Activated T-cell treated with anti-CD3 and anti-CD28 coated beads, Interleukin-2, amount 50 U/mL, for 48 hours (primary cell): ENCODE measurements around the gene TSPAN31.
A peak's percentile ranks its signal among the peaks of the same experiment; 100 is the strongest.

ENCODE experiments used
- DNase-seq, 2 experiments: peaks; one replicate each; pipeline ENCODE4 v3.0.0-alpha.2; 2020

TSPAN31 gene

DNA sequence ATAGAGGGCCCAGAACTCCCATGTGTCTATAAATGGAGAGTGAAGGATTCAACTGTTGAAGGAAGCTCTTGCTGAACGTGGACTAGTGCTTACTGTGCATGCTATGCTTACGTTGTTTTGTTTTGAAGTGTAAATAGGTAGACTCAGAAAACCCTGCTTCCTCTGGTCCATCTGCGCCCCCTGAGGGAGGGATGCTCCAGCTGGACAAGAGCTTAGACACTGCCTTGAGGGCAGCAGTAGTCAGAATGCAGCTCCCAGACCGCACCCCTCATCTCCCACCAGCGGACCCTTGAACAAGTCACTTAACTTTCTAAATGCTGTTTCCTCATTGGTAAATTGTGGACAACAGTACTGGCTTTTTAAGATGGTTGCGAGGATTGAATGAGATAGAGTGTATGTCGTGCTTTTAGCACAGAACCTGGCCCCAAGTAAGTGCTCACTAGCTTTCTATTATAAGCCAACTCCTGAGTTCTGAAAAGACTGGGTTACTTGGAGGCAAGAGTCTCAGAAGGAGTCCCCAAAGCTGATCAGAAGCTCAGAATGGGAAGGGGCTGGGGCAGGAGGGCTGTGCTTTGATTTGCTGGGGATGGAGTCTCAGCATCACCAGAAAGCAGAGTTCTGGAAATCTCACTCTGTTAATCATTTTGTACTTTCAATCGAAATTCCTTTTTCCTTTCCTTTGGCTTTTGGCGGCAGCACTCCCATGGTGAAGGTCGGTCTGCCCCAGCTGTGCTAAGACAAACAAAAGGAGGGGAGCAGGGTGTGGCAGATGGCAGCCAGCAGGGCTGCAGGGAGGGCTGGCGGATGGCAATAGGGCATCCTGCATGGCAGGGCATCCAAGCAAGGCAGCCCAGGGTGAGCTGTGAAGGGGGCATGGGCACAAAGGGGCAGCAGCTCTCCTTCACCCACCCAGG is 21.9 kb upstream of the TSPAN31 start:
- DNase-seq: peak; percentile 14 to 16

DNA sequence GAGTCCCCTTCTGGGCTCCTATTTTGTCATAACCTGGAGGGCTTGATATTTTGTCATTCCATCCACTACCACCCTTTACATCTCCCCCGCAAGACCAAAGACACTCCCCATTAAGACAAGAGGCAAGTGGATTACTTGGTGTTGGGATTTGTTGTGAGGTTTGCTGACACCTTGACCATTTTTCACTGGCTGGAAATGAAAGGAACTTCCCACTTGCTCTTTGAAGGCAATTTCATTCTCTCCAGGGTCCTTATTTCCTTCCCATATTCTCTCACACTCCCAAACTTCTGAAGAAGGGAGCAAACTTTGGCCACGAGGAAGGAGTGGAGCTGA is 21.2 kb upstream of the TSPAN31 start:
- DNase-seq: no peak

DNA sequence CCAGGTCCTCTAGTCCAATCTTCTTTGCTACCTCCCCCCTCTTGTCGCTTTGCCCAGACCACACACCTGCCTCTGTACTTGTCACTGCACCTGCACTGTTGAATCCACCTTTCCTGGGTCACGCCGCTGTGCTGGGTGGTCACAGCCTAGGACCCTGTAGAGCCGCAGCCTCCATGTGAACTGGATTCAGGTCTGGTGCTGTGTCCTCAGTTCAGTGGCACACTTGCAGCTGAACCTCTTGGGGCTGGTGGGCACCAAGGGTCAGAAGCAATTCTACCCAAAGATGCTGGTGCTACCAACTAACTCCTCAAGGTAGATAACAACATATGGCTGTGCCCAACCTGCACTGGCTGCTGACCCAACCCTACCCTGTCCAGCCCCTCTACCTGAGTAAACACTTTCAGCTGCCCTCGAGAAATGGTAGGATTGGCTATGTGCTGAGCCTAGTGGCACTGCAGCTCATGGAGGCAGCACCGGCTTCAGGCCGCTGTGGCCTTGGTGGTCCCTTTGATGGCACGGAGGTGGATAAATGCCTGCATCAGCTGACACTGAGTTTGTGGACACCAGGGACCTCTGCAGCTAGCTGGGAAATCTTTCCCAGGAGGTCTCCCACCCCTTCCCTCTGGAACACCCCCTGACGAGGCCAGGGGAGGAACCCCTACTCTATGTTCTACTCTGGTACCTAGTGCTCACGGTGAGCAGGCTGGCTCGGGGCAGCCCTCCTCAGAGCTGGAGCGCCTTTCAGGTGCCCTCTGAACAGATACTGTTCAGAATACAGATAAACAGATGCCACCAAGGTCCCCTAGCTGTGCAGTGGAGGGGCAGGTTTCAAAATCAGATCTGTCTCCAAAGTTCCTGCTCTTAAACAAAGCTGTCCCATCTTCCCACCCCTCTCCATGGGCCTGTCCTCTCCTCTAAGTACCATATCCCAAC is 20.6 kb upstream of the TSPAN31 start:
- DNase-seq: peak; percentile 14 to 15

DNA sequence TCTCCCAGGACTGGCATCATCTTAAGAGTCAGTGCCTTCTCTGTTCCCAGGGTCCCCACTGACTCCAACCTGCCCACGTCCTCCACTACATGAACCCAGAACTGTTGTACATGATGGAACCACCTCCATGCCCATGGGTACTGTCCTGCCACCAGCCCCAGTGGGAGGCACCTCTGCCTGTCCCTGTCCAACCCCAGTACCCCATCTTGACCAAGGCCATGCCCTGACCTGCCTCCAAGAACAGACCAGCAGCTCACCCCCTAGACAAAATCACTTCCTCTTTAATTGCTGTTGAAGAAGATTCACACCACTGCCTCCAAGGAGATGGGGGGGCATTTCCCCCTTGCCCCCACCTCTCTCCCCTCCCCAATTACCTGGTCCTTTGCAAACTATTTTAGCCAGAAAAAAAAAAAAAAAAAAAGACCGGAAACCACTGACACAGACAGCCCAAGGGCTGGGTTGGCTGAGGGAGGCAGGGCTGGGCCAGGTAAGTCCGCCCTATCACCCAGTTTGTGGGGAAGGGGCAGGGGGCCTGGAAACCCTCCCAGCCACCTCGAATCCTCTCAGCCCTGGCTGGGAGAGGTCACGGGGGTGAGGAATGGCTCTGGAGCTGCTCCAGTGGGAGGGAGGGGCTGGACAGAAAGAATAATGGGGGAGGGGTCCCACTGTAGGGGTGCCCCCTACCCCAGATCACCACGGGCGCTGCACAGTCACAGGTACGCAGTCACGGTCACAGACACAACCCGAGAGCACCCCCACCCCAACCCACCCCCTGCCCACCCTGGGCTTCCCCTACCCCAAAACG is 19.7 kb upstream of the TSPAN31 start:
- peak; percentile 9 to 15 for DNase-seq

DNA sequence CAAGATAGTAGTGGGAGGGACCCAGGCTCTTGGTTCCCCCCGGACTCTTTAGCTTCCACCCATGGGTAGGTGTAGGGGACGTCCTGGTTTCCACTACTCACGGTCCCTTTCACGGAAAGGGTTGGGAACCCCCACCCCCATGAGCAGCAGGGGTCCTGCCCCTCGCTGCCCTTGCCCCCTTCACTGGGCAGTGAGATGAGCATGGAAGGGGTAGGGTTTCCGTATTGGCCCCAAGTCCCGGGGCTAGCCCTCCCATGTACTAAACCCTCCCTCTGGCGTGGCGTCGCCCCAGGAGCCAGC is 19.0 kb upstream of the TSPAN31 start:
- no peak for DNase-seq

DNA sequence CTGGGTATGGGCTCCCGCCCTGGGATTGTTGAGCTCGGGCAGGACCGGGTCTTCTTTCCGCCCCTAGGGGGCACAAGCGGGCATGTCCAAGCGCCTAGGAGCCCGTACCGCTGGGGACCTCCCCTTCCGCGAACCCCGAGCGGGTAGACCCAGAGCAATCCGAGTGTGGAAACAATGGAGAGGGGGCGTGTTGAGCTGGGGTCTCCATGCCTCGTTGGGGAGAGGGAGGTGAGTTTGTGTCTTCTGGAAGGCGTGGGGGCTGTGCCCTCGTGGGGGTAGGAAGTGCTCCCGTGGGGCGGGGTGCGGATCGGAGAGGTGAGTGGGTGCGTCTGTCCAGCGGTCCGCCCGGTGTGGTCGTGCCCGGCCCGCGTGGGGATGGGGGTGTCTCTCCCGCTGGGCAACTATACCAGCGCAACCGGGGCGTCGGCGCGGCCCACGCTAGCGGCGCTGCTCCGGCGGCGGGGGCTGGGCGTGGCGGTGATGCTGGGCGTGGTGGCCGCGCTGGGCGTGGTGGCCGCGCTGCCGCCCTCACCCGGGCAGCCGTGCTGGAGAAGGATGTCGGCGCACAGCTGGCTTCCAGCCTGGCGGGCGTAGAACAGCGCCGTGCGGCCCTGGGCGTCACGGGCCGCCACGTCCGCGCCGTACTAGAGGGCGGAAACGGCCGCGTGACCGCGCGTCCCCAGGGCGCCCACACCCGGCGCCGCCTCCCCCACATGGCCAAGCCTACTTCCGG is 18.5 kb upstream of the TSPAN31 start:
- peak; percentile 46 to 54 for DNase-seq

DNA sequence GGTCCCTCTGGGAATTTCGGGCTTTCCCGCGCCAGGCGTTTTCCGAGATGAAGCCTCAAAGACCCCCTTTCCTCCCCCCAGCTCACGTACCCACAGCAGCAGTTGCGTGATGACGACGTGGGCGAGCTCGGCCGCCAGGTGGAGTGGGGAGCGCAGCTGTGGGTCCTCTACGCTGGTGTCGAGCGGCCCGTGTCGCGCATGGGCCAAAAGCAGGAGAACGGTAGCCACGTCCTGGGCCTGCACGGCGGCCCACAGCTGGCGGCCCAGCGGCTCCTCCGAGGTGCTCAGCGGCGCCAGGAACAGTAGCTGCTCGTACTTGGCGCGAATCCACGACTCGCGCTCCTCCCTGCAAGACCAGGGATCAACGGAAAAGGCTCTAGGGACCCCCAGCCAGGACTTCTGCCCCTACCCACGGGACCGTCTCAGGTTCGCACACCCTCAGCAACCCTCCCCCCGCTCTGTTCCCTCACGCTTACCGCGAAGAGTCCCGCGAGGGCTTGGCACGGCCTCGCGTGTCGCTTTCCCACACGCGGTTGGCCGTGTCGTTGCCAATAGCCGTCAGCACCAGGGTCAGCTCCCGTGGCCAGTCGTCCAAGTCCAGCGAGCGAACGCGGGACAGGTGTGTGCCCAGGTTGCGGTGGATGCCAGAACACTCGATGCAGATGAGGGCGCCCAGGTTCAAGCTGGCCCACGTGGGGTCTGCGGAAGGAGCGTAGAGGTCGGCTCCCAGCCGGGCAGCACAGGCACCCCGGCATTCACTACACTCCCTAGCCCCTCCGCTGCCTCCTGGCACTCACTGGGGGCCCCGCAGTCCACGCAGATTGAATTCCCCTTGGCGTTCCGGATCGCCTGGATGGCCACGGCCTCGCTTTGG is 17.7 kb upstream of the TSPAN31 start:
- peak; percentile 15 to 16 for DNase-seq

DNA sequence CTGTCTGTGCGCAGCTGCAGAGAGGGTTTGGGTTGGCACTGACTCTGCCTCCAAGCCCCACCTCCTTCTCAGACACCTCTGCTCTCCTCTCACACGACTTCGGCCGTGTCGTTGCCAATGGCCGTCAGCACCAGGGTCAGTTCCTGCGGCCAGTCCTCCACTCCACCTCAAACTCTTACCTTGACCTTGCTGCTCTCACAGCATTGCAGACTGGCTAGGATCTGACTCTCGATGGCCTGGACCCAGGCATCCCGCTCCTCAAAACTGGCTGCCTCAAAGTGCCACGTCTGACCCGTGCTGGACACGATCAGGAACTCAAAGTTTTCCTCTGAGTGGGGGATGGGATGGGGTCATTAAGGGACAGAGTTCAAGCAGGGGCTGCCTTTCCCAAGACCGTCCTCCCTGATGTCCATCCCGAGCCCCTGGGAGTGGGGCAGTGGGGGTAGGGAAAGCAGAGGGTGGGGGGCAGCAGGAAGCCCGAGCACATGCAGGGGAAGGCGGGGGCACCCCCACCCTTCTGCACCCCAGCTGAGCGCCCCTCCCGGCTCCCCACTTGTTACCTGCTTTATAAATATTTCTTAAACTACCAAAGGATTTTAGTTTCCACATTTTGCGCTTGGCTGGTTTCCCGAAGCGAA is 17.0 kb upstream of the TSPAN31 start:
- no peak for DNase-seq

DNA sequence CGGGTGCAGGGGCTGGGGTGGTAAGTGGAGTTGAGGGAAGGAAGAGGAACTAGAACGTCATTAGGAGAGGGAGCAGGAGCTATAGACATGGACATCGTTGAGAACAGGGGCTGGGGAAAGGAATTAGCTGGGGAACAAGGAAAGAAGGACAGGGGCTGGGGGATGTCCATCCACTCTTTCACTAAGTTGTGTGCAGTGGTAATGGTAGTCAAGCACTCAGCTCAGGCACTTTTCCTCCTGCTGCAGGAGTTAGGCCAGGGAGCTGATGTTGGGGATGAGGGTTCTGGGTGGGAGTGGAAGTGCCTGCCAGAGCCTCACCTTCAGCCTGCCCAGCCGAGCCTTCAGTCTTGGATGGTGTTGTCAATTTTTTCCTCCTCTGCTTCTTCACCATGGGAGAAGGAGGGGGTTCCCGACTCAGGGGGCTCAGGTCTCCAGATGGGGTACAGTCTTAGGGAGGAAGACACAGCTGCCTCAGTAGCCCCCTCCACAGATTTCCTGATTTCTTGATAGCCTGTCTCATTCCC is 15.5 kb upstream of the TSPAN31 start:
- DNase-seq: no peak

DNA sequence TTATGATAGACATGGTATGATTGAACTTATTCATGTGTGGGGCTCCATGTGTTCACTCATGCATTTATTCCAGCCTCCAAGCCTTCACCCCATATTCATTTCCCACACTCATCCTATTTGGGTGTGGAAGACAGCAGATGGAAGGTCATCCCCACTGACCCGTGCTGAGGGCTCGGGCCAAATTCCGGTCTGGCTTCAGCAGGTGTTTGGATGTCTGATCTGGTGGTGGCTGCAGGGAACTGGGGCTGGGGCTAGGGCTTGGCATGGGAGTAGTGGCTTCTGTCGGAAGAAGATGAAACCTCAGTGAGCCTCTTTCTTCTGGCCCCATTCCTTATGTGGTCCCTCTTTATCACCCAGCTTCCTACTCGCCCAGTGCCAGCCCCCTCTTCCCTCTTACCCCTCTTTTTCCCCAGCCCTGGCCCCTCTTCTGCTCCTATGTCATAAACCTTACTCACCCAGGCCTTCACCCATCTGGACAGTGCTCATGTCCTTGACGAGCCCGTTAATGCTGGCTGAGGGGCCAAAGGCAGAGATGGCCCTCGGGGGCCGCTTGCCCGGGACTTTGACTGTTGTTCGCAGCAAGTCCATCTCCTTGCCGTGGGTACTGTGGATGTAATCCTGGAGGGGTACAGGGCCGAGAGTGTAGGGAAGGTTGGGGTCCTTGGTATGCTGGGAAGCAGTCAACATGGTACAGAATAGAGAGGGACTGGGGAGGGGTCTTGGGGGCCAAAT is 14.3 kb upstream of the TSPAN31 start:
- no peak for DNase-seq

DNA sequence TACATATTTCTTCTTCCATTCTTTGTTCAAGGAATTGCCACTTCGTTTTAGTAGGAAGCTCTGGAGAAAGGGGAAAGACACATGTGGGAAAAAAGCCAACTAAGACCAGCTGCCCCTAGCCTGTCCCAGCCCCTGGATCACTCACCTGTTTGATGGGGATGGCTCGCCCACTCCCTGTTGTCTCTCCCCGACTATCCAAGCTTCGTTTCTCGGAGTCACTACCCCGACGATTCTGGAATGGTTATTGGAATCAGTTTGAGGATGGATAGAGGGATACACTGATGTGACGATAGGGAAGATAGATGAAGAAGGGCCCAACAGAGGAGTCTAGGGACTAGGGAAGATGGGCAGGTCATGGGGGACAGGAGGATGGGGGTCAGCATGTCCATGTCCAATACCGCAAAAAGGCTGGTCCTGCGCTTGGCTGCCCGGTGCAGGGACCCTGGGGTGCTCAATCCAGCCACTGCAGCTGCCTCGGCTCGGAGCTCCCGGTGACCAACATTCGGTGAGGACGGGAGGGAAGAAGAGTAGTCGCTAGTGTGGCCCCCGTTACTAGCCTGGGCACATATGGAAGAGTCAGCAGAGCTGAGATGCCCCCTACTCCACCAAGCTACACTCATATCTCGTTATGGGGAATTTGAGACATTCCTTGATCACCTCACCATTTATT is 13.3 kb upstream of the TSPAN31 start:
- DNase-seq: no peak

DNA sequence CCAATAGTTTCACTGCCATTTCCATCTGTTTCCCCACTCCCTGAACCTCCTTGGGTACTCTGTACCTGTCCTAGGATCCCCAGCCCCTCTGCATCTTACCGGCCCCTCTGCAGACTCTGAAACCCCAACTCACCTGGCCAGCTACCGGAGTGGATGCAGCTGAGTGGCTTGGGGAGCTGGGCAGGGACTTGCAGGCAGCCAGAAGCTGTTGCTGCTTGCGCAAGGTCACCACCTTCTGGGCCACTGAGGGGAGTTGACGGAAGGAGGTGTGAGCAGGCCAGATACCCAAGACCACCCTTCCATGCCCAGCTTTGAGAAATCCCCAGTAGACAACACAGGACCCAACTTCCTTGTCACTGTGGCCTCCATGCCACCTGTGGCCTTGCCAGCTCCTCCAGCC is 12.6 kb upstream of the TSPAN31 start:
- DNase-seq: no peak

DNA sequence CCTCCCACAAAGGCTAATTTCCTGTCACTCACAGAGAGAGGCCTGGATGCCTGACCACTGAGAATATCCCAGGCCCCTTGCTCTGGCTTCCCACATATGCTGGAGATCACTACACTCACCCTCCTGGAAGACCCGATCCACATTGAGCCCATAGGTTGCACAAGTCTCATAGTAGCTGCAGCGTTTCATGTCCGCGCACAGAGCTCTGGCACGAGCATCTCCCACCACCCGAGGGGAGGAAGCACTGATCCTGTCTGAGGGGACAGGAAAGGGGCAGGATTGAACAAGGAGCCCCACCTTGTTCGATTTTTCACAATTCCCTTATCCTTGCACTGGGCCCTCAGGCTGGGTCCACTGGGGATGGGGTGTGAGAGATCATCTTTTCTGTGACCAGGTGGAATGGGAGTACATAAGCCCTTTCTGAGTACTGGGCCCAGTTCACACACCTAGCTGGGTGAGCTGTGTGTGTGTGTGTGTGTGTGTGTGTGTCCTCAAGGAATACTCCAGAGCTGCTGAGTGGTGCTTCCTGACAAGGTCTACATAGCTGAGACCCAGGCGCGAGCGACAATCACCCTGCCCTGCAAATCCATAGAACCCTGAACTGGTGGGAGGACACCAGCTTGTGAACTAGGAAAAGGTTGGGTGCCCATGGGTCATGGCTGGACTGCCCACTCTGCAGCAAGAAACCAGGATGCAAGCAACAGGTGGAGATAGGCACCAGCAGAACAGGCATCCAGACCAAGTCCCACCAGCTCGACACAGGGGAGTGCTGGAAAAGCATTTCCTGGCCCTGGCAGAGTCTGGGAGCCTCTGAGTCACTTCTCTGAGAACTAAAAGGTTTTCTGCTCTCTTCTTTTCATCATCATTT is 11.9 kb upstream of the TSPAN31 start:
- DNase-seq: no peak

DNA sequence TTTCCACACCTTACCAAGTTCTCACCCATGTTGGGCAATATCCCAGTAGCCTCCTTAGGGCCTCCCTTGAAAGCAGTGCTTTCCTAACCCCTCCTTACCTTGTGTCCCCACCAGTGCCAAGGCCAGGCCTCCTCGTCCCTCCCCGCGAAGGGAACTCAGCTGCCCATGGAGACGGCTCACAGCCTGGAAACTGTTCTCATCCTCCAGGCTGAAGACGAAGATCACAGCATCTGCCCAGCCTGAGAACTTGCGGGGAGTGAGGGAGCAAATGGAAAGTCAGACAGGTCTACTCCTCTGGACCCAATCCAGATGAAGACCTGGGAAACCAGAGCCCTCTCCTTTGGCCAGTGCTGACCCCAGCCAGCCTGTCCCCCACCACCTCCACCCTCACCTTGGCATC is 10.9 kb upstream of the TSPAN31 start:
- no peak for DNase-seq

DNA sequence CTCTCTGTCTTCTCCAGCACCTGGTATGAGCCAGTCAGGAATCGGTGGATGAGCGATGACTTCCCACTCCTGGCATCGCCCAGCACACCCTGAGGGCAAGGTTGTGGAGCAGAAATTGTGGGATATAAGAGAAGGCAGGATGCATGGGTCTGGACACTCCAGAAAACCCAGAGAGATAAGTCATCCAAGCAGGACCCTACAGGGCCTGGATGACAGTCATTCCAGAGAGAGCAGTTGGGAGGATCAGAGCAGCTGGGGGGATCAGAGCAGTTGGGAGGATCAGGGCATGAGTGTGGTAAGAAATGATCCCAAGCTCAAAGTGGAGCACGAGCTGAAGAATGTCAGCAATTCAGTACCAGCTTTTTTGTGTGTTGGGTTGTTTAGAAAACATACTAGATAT is 10.2 kb upstream of the TSPAN31 start:
- no peak for DNase-seq

DNA sequence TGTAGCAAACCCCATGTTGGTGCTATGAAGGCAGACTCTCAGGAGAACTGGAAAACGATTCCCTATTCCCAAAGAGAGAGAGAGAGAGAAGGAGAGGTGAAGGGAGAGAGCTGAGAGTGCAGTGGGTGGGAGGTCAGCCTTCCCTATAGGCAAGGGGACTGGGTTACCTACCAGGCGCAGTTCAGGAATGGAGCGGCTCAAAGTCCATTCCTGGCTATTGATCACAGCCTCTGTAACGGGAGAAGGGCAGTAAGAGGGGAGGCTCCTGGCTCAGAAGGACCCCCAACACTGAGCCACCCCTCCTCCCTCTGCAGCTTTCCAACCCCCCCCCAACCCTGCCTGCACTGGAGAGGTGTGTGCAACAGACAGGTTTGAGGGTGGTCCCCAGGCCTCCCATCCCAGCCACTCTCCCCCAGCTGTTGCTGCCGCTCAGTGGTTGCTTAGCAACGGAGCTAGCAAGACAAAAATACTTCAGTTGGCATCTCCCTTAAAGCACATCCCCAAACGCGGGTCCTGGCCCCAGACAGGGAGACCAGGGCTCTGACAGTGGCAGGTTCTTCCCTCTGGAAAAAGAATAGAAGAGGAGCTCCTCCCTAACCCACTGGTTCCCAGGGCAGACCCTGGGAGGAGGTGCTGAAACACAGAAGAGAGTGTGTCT is 9.5 kb upstream of the TSPAN31 start:
- no peak for DNase-seq

DNA sequence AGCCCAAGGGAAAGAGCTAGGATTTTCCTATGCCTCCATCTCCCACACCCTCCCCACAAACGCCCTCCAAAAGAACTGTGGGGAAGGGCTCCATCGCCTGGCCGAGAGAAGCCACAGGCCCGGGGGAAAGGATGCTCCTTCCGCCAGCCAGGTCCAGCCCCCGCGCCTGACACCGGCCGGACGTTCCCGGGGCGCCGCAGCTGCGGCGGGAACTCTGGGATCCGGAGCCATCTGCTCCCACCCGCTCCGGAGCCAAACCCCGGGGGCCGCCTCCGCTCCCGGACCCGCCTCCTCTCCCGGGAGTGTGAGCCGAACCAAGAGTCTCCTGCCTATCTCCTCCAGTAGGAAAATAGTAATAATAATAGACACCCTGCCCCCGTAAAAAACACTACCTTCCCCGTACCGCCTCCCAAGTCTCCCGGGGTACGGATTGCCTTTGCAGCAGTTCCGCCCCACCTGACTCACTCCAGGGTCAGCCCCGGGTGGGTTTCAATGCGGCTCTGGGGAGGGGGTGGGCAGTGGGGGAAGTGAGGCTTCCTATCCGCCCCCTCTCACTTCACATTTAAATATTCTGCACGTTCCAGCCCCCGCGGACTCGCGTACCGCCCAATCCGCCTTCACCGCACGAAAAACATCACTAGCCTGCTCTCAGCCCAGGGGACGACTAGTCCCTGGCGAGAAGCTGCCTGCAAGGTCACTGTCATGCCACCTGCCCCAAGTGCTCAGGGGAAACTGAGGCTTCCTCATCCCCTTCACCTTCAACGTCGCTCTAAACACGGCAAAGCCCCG is 8.7 kb upstream of the TSPAN31 start:
- DNase-seq: no peak
